GM12892 (cell line): Measurements from ENCODE around the gene CXCL13.
"Not testable (repeated sequence)": the region's sequence is repeated elsewhere in the genome, so short reads cannot be mapped to it uniquely, and the experiment has no call there.

Experiments used
- POLR2A ChIP-seq: IDR thresholded peaks from 2 replicates; pipeline ENCODE4 v1.6.1; 2011; ENCODE audit warnings: low read depth, low read length, control low read depth
- POLR2AphosphoS5 ChIP-seq: IDR thresholded peaks from 2 replicates; pipeline ENCODE4 v1.6.1; 2011; ENCODE audit warnings: low read depth, low read length, control low read depth

DNA sequence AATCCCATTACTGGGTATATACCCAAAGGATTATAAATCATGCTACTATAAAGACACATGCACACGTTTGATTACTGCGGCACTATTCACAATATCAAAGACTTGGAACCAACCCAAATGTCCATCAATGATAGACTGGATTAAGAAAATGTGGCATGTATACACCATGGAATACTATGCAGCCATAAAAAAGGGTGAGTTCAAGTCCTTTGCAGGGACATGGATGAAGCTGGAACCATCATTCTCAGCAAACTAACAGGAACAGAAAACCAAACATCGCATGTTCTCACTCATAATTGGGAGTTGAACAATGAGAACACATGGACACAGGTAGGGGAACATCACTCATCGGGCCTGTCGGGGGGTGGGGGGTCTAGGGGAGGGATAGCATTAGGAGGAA, 54.7 kb downstream of the CXCL13 start:
- not testable (repeated sequence) for TF ChIP-seq POLR2AphosphoS5, POLR2A
